PC-9 (cell line): ENCODE data around the gene RNF212. TPM values are rescaled to one million over a fixed set of nuclear protein-coding genes. Genes with fewer than 3 reads are reported as not detected.

Experiments used
- BruUV-seq: library from RNA; stranded (reverse); fragments of 400-500 nt; replicated peaks from 2 replicates; lab custom pipeline; 2021; lab: Mats Ljungman, UMichigan
- CTCF ChIA-PET: fragments of 300-600 bp; sonication (Branson Sonifier 250); formaldehyde crosslinking; loops from one replicate; lab custom pipeline; 2022; ENCODE audit warnings: antibody characterized with exemption; lab: Charles Lee
- POLR2A ChIA-PET: fragments of 300-600 bp; sonication (Branson Sonifier 250); formaldehyde crosslinking; loops from one replicate; lab custom pipeline; 2022; ENCODE audit warnings: antibody characterized with exemption; ENCODE audit not compliant: unreplicated experiment; lab: Charles Lee
- DNase-seq, 2 experiments: peaks; one replicate each; pipeline versions ENCODE4 v3.0.0 to v3.0.0-alpha.2; 2015 to 2022; ENCODE audit warnings: mixed read lengths in 1 of 2
- H2AFZ ChIP-seq: fragments of 200-600 bp; sonication (generic); 2 replicates; pipeline ENCODE4 v1.8.1; 2017; ENCODE audit warnings: antibody characterized with exemption
- H3F3A ChIP-seq: fragments of 200-600 bp; sonication (generic); 2 replicates; pipeline ENCODE4 v1.8.1; 2017; ENCODE audit warnings: antibody characterized with exemption, mild to moderate bottlenecking, low read depth; ENCODE audit not compliant: insufficient read depth
- H3K27ac ChIP-seq: fragments of 200-600 bp; sonication (generic); 2 replicates; pipeline ENCODE4 v1.6.1; 2016; ENCODE audit warnings: mixed run types
- H3K27me3 ChIP-seq: fragments of 200-600 bp; sonication (generic); 2 replicates; pipeline ENCODE4 v1.6.1; 2016; ENCODE audit warnings: low read depth, mixed run types; ENCODE audit not compliant: insufficient read depth
- H3K36me3 ChIP-seq: fragments of 200-600 bp; sonication (generic); 2 replicates; pipeline ENCODE4 v1.6.1; 2016; ENCODE audit warnings: low read depth, mixed run types
- H3K4me1 ChIP-seq: fragments of 200-600 bp; sonication (generic); replicated peaks from 2 replicates; pipeline ENCODE4 v1.6.1; 2016; ENCODE audit warnings: mixed run types; ENCODE audit not compliant: insufficient read depth
- H3K4me2 ChIP-seq: fragments of 200-600 bp; sonication (generic); 2 replicates; pipeline ENCODE4 v1.6.1; 2017; ENCODE audit warnings: mixed run types
- H3K4me3 ChIP-seq: fragments of 200-600 bp; sonication (generic); 2 replicates; pipeline ENCODE4 v1.6.1; 2016; ENCODE audit warnings: mixed run types
- H3K79me2 ChIP-seq: fragments of 200-600 bp; sonication (generic); 2 replicates; pipeline ENCODE4 v1.6.1; 2017; ENCODE audit warnings: low read depth, mixed run types
- H3K9me2 ChIP-seq: fragments of 200-600 bp; sonication (generic); 2 replicates; pipeline ENCODE4 v1.8.1; 2017; ENCODE audit warnings: mild to moderate bottlenecking; ENCODE audit not compliant: insufficient read depth
- H3K9me3 ChIP-seq: fragments of 200-600 bp; sonication (generic); 2 replicates; pipeline ENCODE4 v1.8.1; 2016; ENCODE audit warnings: low read depth; ENCODE audit not compliant: insufficient read depth
- H4K20me1 ChIP-seq: fragments of 200-600 bp; sonication (generic); 2 replicates; pipeline ENCODE4 v1.8.1; 2017; ENCODE audit not compliant: insufficient read depth
- CTCF ChIP-seq: fragments of 200-600 bp; sonication (generic); conservative IDR thresholded peaks from 2 replicates; pipeline ENCODE4 v1.6.1; 2017; ENCODE audit warnings: mixed run types, antibody characterized with exemption, mild to moderate bottlenecking, moderate library complexity
- EZH2 ChIP-seq: fragments of 200-600 bp; sonication (generic); IDR thresholded peaks from 2 replicates; pipeline ENCODE4 v1.8.0; 2017; ENCODE audit warnings: antibody characterized with exemption, low read depth
- intact Hi-C: fragments of 100-400 bp; cut with micrococcal nuclease; formaldehyde crosslinking; loops from one replicate; pipeline ENCODE4 v1.10.0; 2022; ENCODE audit not compliant: unreplicated experiment
- total RNA-seq: library from RNA; stranded (reverse); gene quantifications from 2 replicates; pipeline ENCODE4 v1.2.3, GENCODE V29; 2021

The RNF212 gene
- total RNA-seq, 1 experiment from 2014 or later, result 4.2 TPM

- H3K9me3 ChIP-seq, result 0 out of 2 replicates have a peak, but pooled peaks cover 4% of the 10 kb centered on the region
- TF ChIP-seq CTCF, result no peak
- TF ChIP-seq EZH2, result no peak
- POLR2A ChIA-PET, result no interaction called here
- H3K9me2 ChIP-seq, result no peaks in the 10 kb centered on the region
- no peak overlapping the region for H3K27ac ChIP-seq
- no peaks in the 10 kb centered on the region for H3K79me2 ChIP-seq
- H3K4me3 ChIP-seq, result no peak overlapping the region
- no peaks in the 10 kb centered on the region for H3F3A ChIP-seq
- no peaks in the 10 kb centered on the region for H4K20me1 ChIP-seq
- H3K4me2 ChIP-seq, result no peak overlapping the region
- no TSS peak for BruUV-seq
- H3K36me3 ChIP-seq, result no peaks in the 10 kb centered on the region
- no peak overlapping the region for H2AFZ ChIP-seq
- intact Hi-C loops, result no loop called here
- CTCF ChIA-PET, result interaction anchor here (0.5 kb wide), 1 partner anchor 553 kb away, joined by 3 read pairs; no protein-coding TSS in a partner anchor
- H3K4me1 ChIP-seq, result peaks cover 5% of the 10 kb centered on the region; the same call in 1 of the 2 replicates
- no peak for DNase-seq
- H3K27me3 ChIP-seq, result peaks cover 75% of the 10 kb centered on the region
Observed at GRCh38 chr4:1155314-1155713, 42.0 kb upstream of the RNF212 start.

GRCh38 chr4:1154523-1155182 lies 41.3 kb upstream of the RNF212 start:
- BruUV-seq, result no TSS peak
- peaks cover 5% of the 10 kb centered on the region; the same call in 1 of the 2 replicates for H3K4me1 ChIP-seq
- H3K79me2 ChIP-seq, result no peaks in the 10 kb centered on the region
- H3K27ac ChIP-seq, result no peak overlapping the region
- H2AFZ ChIP-seq, result no peak overlapping the region
- intact Hi-C loops, result no loop called here
- no peaks in the 10 kb centered on the region for H3K36me3 ChIP-seq
- DNase-seq, result no peak
- no peaks in the 10 kb centered on the region for H4K20me1 ChIP-seq
- no peaks in the 10 kb centered on the region for H3F3A ChIP-seq
- no peak overlapping the region for H3K4me3 ChIP-seq
- peak overlapping the region; percentile 54 for H3K4me2 ChIP-seq
- peaks cover 81% of the 10 kb centered on the region for H3K27me3 ChIP-seq
- H3K9me3 ChIP-seq, result 0 out of 2 replicates have a peak, but pooled peaks cover 4% of the 10 kb centered on the region
- ChIA-PET POLR2A (no interaction called here), CTCF (no interaction called here)
- H3K9me2 ChIP-seq, result no peaks in the 10 kb centered on the region
- no peak for TF ChIP-seq EZH2
- no peak for TF ChIP-seq CTCF

GRCh38 chr4:1154126-1154522 lies 40.8 kb upstream of the RNF212 start:
- H3K4me2 ChIP-seq, result no peak overlapping the region
- H3K4me1 ChIP-seq, result peaks cover 5% of the 10 kb centered on the region; the same call in 1 of the 2 replicates
- H4K20me1 ChIP-seq, result no peaks in the 10 kb centered on the region
- CTCF ChIA-PET, result no interaction called here
- 0 out of 2 replicates have a peak, but pooled peaks cover 4% of the 10 kb centered on the region for H3K9me3 ChIP-seq
- intact Hi-C loops, result no loop called here
- POLR2A ChIA-PET, result no interaction called here
- TF ChIP-seq EZH2 (no peak), CTCF (no peak)
- no peaks in the 10 kb centered on the region for H3K79me2 ChIP-seq
- no peaks in the 10 kb centered on the region for H3F3A ChIP-seq
- H3K27ac ChIP-seq, result no peak overlapping the region
- H3K36me3 ChIP-seq, result no peaks in the 10 kb centered on the region
- DNase-seq, result no peak
- peaks cover 87% of the 10 kb centered on the region for H3K27me3 ChIP-seq
- no peak overlapping the region for H3K4me3 ChIP-seq
- H3K9me2 ChIP-seq, result no peaks in the 10 kb centered on the region
- H2AFZ ChIP-seq, result no peak overlapping the region
- no TSS peak for BruUV-seq
